Neural cell (in vitro differentiated cells): ENCODE results near the gene HAL.

Experiments used
- EP300 ChIP-seq: fragments of 450-650 bp; conservative IDR thresholded peaks from 2 replicates; pipeline ENCODE4 v1.6.1; 2014; ENCODE audit warnings: antibody characterized with exemption, mild to moderate bottlenecking, moderate library complexity; ENCODE audit not compliant: poor library complexity, severe bottlenecking
- EZH2 ChIP-seq: fragments of 200-600, 300-800 bp; shearing (Covaris generic), sonication (generic); IDR thresholded peaks from 2 replicates; pipeline ENCODE4 v1.6.1; 2014; ENCODE audit warnings: antibody characterized with exemption, low read length, borderline replicate concordance, mild to moderate bottlenecking; ENCODE audit not compliant: insufficient read depth, poor library complexity, severe bottlenecking
- MXI1 ChIP-seq: fragments of 450-650 bp; conservative IDR thresholded peaks from 2 replicates; pipeline ENCODE4 v1.6.1; 2014; ENCODE audit warnings: antibody characterized with exemption, mild to moderate bottlenecking; ENCODE audit not compliant: poor library complexity, severe bottlenecking
- POLR2AphosphoS5 ChIP-seq: IDR thresholded peaks from 2 replicates; pipeline ENCODE4 v1.6.1; 2012
- RAD21 ChIP-seq: fragments of 450-650 bp; conservative IDR thresholded peaks from 2 replicates; pipeline ENCODE4 v1.6.1; 2014; ENCODE audit warnings: antibody characterized with exemption, mild to moderate bottlenecking, moderate library complexity
- SMC3 ChIP-seq: fragments of 450-650 bp; conservative IDR thresholded peaks from 2 replicates; pipeline ENCODE4 v1.6.1; 2014; ENCODE audit warnings: antibody characterized with exemption, mild to moderate bottlenecking, moderate library complexity; ENCODE audit not compliant: poor library complexity
- TAF1 ChIP-seq: IDR thresholded peaks from 2 replicates; pipeline ENCODE4 v1.6.1; 2012; ENCODE audit warnings: low read depth
- TF ChIP-seq, protein P1 (sequence below): fragments of 450-650 bp; IDR thresholded peaks from 2 replicates; pipeline ENCODE4 v1.5.1; 2014; ENCODE audit warnings: antibody characterized with exemption, mild to moderate bottlenecking, moderate library complexity; ENCODE audit not compliant: poor library complexity, severe bottlenecking
- TF ChIP-seq, protein P2 (sequence below): IDR thresholded peaks from 2 replicates; pipeline ENCODE4 v1.6.1; 2012; ENCODE audit warnings: borderline replicate concordance

DNA sequence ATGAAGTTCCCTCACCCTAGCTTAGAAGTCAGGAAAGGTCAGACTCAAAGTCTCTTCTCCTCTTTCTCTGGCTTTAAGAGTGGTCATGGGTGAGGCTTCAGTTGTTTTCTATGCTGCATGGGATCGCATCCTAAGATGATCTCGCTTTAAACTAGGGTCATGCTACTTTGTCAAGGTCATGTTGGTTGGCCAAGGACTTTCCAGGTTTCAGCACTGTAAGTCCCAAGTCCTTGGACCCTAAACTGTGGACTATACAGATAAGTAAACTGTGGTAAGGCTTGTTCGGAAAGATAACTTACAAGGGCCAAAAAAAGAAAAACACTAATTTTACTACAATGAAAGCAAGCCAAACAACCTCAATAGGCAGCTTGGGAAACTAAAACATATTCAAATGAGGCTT is 17.4 kb downstream of the HAL start:
- no peak for TF ChIP-seq EZH2
- TF ChIP-seq, protein P1, sequence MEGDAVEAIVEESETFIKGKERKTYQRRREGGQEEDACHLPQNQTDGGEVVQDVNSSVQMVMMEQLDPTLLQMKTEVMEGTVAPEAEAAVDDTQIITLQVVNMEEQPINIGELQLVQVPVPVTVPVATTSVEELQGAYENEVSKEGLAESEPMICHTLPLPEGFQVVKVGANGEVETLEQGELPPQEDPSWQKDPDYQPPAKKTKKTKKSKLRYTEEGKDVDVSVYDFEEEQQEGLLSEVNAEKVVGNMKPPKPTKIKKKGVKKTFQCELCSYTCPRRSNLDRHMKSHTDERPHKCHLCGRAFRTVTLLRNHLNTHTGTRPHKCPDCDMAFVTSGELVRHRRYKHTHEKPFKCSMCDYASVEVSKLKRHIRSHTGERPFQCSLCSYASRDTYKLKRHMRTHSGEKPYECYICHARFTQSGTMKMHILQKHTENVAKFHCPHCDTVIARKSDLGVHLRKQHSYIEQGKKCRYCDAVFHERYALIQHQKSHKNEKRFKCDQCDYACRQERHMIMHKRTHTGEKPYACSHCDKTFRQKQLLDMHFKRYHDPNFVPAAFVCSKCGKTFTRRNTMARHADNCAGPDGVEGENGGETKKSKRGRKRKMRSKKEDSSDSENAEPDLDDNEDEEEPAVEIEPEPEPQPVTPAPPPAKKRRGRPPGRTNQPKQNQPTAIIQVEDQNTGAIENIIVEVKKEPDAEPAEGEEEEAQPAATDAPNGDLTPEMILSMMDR, result no peak
- TF ChIP-seq POLR2AphosphoS5, result no peak
- TF ChIP-seq, protein P2, sequence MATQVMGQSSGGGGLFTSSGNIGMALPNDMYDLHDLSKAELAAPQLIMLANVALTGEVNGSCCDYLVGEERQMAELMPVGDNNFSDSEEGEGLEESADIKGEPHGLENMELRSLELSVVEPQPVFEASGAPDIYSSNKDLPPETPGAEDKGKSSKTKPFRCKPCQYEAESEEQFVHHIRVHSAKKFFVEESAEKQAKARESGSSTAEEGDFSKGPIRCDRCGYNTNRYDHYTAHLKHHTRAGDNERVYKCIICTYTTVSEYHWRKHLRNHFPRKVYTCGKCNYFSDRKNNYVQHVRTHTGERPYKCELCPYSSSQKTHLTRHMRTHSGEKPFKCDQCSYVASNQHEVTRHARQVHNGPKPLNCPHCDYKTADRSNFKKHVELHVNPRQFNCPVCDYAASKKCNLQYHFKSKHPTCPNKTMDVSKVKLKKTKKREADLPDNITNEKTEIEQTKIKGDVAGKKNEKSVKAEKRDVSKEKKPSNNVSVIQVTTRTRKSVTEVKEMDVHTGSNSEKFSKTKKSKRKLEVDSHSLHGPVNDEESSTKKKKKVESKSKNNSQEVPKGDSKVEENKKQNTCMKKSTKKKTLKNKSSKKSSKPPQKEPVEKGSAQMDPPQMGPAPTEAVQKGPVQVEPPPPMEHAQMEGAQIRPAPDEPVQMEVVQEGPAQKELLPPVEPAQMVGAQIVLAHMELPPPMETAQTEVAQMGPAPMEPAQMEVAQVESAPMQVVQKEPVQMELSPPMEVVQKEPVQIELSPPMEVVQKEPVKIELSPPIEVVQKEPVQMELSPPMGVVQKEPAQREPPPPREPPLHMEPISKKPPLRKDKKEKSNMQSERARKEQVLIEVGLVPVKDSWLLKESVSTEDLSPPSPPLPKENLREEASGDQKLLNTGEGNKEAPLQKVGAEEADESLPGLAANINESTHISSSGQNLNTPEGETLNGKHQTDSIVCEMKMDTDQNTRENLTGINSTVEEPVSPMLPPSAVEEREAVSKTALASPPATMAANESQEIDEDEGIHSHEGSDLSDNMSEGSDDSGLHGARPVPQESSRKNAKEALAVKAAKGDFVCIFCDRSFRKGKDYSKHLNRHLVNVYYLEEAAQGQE, result no peak
- no peak for TF ChIP-seq TAF1
- no peak for TF ChIP-seq EP300
- TF ChIP-seq RAD21, result no peak
- TF ChIP-seq MXI1, result no peak
- no peak for TF ChIP-seq SMC3
